ENCODE results near the gene SLC6A8. TPM values are rescaled to one million over a fixed set of nuclear protein-coding genes. Genes with fewer than 3 reads are reported as not detected.

The SLC6A8 gene
- total RNA-seq, 1 donor from 2014 or later: 94.1 TPM

- no peak for DNase-seq (ENCODE audit: low spot score)
- Mint-ChIP-seq H3K27ac (no peak overlapping the region), H3K9me3 (peaks cover 29% of the 10 kb centered on the region), H3K4me3 (no peak overlapping the region), H3K4me1 (no peaks in the 10 kb centered on the region), H3K27me3 (ENCODE audit: insufficient read depth, low read depth) (peaks cover 4% of the 10 kb centered on the region), H3K36me3 (peaks cover 5% of the 10 kb centered on the region)
- no peak overlapping the region for H3K4me3 ChIP-seq
- no peaks in the 10 kb centered on the region for H3K27me3 ChIP-seq
- no peaks in the 10 kb centered on the region for H3K36me3 ChIP-seq
- no peaks in the 10 kb centered on the region for H3K4me1 ChIP-seq
- H3K4me2 ChIP-seq: no peak overlapping the region
- no peaks in the 10 kb centered on the region for H3K79me2 ChIP-seq (ENCODE audit: low read depth)
- peaks cover 7% of the 10 kb centered on the region for H3F3A ChIP-seq (ENCODE audit: low read depth)
- no peak overlapping the region for H3K27ac ChIP-seq
- no peak overlapping the region for H3K9ac ChIP-seq
- H2AFZ ChIP-seq (replicated peaks): no peak overlapping the region
- no peaks in the 10 kb centered on the region for H3K9me3 ChIP-seq (ENCODE audit: low read depth)
- TF ChIP-seq CTCF (IDR thresholded peaks at IDR 0.05): no peak
- TF ChIP-seq EZH2 (IDR thresholded peaks at IDR 0.05): no peak
- TF ChIP-seq EZH2phosphoT487 (IDR thresholded peaks at IDR 0.05): no peak
- peaks cover 14% of the 10 kb centered on the region for H4K20me1 ChIP-seq (ENCODE audit: low read depth)
Observed at GRCh38 chrX:153700967-153701366, 13.2 kb downstream of the SLC6A8 start.

GRCh38 chrX:153701706-153702105, 14.0 kb downstream of the SLC6A8 start:
- TF ChIP-seq EZH2 (IDR thresholded peaks at IDR 0.05): no peak
- no peak for TF ChIP-seq CTCF (IDR thresholded peaks at IDR 0.05)
- TF ChIP-seq EZH2phosphoT487 (IDR thresholded peaks at IDR 0.05): no peak
- Histone ChIP-seq H3K4me2 (no peak overlapping the region), H3K4me1 (no peaks in the 10 kb centered on the region), H2AFZ (replicated peaks) (no peak overlapping the region), H3K9ac (no peak overlapping the region), H3K27me3 (no peaks in the 10 kb centered on the region), H3F3A (ENCODE audit: low read depth) (peaks cover 7% of the 10 kb centered on the region), H3K27ac (no peak overlapping the region), H3K36me3 (no peaks in the 10 kb centered on the region), H3K4me3 (no peak overlapping the region), H4K20me1 (ENCODE audit: low read depth) (peaks cover 7% of the 10 kb centered on the region), H3K9me3 (ENCODE audit: low read depth) (no peaks in the 10 kb centered on the region), H3K79me2 (ENCODE audit: low read depth) (no peaks in the 10 kb centered on the region)
- Mint-ChIP-seq H3K4me3 (no peak overlapping the region), H3K36me3 (peaks cover 5% of the 10 kb centered on the region), H3K27me3 (ENCODE audit: insufficient read depth, low read depth) (peaks cover 4% of the 10 kb centered on the region), H3K27ac (no peak overlapping the region), H3K9me3 (peaks cover 33% of the 10 kb centered on the region), H3K4me1 (no peaks in the 10 kb centered on the region)
- no peak for DNase-seq (ENCODE audit: low spot score)

- H2AFZ ChIP-seq (replicated peaks): no peak overlapping the region
- H3F3A ChIP-seq (ENCODE audit: low read depth): peaks cover 4% of the 10 kb centered on the region
- no peaks in the 10 kb centered on the region for H3K27me3 ChIP-seq
- no peaks in the 10 kb centered on the region for H3K4me1 ChIP-seq
- H3K36me3 ChIP-seq: no peaks in the 10 kb centered on the region
- no peak overlapping the region for H3K4me2 ChIP-seq
- Mint-ChIP-seq H3K4me1 (no peaks in the 10 kb centered on the region), H3K9me3 (peaks cover 30% of the 10 kb centered on the region), H3K27ac (no peak overlapping the region), H3K4me3 (no peak overlapping the region), H3K36me3 (peaks cover 5% of the 10 kb centered on the region), H3K27me3 (ENCODE audit: insufficient read depth, low read depth) (peaks cover 4% of the 10 kb centered on the region)
- H3K4me3 ChIP-seq: no peak overlapping the region
- no peaks in the 10 kb centered on the region for H4K20me1 ChIP-seq (ENCODE audit: low read depth)
- no peak for DNase-seq (ENCODE audit: low spot score)
- H3K9ac ChIP-seq: no peak overlapping the region
- no peak overlapping the region for H3K27ac ChIP-seq
- TF ChIP-seq CTCF (IDR thresholded peaks at IDR 0.05) (no peak), EZH2 (IDR thresholded peaks at IDR 0.05) (no peak), EZH2phosphoT487 (IDR thresholded peaks at IDR 0.05) (no peak)
- no peaks in the 10 kb centered on the region for H3K9me3 ChIP-seq (ENCODE audit: low read depth)
- no peaks in the 10 kb centered on the region for H3K79me2 ChIP-seq (ENCODE audit: low read depth)
Observed at GRCh38 chrX:153702336-153703035, 14.8 kb downstream of the SLC6A8 start.

Data from neural progenitor cell (in vitro differentiated cells).